Upper lobe of left lung (tissue), 6 donors: ENCODE results near the gene GORASP1. TPM values are rescaled to one million over a fixed set of nuclear protein-coding genes. Genes with fewer than 3 reads are reported as not detected.

Experiments
- ATAC-seq, 2 donors: fragments of 200-7000 bp; cut with Tn5 transposase; one replicate each; pipeline ENCODE4 v1.9.1; 2022; ENCODE audit warnings: mild to moderate bottlenecking in 2 of 2, moderate library complexity in 2 of 2; ENCODE audit not compliant: low FRiP score in 2 of 2
- DNase-seq, 2 donors: peaks; one replicate each; pipeline ENCODE4 v3.0.0-alpha.2; 2019 to 2020
- H3K27ac ChIP-seq, 4 donors: fragments of 200-600 bp; sonication (generic); one replicate each; pipeline ENCODE4 v1.5.1; 2016 to 2019
- H3K27me3 ChIP-seq, 4 donors: fragments of 200-600 bp; sonication (generic); one replicate each; pipeline ENCODE4 v1.5.1; 2017 to 2019
- H3K36me3 ChIP-seq, 4 donors: fragments of 200-600 bp; sonication (generic); one replicate each; pipeline ENCODE4 v1.5.1; 2016 to 2019
- H3K4me1 ChIP-seq, 4 donors: fragments of 200-600 bp; sonication (generic); one replicate each; pipeline ENCODE4 v1.5.1; 2018 to 2019
- H3K4me3 ChIP-seq, 4 donors: fragments of 200-600 bp; sonication (generic); one replicate each; pipeline ENCODE4 v1.5.1; 2017 to 2019; ENCODE audit warnings: mild to moderate bottlenecking in 2 of 4, moderate library complexity in 1 of 4
- H3K9me3 ChIP-seq, 4 donors: fragments of 200-600 bp; sonication (generic); one replicate each; pipeline ENCODE4 v1.5.1; 2018 to 2019
- EP300 ChIP-seq, 4 donors: sonication (generic); formaldehyde crosslinking; IDR thresholded peaks; one replicate each; pipeline ENCODE4 v1.5.1; 2017; ENCODE audit warnings: antibody characterized with exemption in 4 of 4, control low read depth in 2 of 4
- POLR2A ChIP-seq, 4 donors: fragments of 450-650 bp; IDR thresholded peaks; one replicate each; pipeline ENCODE4 v1.5.1; 2016 to 2017; ENCODE audit warnings: antibody characterized with exemption in 4 of 4, mild to moderate bottlenecking in 2 of 4
- POLR2AphosphoS5 ChIP-seq, 2 donors: sonication (generic); formaldehyde crosslinking; IDR thresholded peaks; one replicate each; pipeline ENCODE4 v1.5.1; 2017; ENCODE audit warnings: antibody characterized with exemption in 2 of 2
- WGBS, 2 donors: methylation state at CpG; one replicate each; pipeline ENCODE4 v1.1.5; 2017 to 2018; 5-methylcytosine and 5-hydroxymethylcytosine counted together
- total RNA-seq, 6 donors: library from RNA; depleted of rRNA in 4 of 6; stranded (reverse); fragments of >200 nt in 4 of 6; gene quantifications; one replicate each; pipeline versions ENCODE4 v1.1.0 to v1.2.1, GENCODE V29; 2016 to 2021
- TF ChIP-seq, protein P1 (sequence below), 6 experiments: fragments of 450-650 bp in 4 of 6; fragments of 200-600 bp in 2 of 6; sonication (generic) in 2 of 6; IDR thresholded peaks; one replicate each; pipeline ENCODE4 v1.5.1; 2016 to 2019; ENCODE audit warnings: antibody characterized with exemption in 6 of 6
- donor health status: DM: no; HTN: no; CAD: no; lungs with moderate emphysema.
- donor health status: DM: no; HTN: yes; CAD: no; lungs with severe emphysema.

GORASP1 gene
- total RNA-seq, 6 donors from 2014 or later: 71.1 to 99.5 (median 79.8) TPM

DNA sequence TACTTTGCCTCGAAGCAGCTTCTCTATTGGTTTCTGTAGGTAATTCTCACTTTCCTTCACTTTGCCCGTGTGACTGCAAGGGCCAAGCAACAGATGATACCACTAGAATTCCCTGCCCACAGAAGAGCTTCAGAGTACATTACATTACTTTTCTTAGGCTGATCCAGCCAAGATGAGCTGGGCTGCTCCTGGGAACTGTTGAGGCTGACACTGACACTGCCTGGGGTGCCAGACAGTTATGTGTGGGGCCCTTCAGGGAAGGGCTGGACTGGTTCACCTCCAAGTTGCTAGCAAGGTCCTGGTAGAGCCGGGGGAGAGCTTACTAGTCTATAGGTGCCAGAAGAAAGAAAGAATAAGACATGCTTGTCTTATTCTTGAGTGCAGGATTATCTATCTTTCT, 19.0 kb downstream of the GORASP1 start:
- Histone ChIP-seq H3K27me3 (no peaks in the 10 kb centered on the region), H3K27ac (no peak overlapping the region), H3K9me3 (no peaks in the 10 kb centered on the region), H3K4me3 (no peak overlapping the region), H3K4me1 (no peaks in the 10 kb centered on the region), H3K36me3 (peaks cover 21 to 91% (median 44%) of the 10 kb centered on the region in 4 donors)
- WGBS, 2 donors: 95 to 100% methylated on average over 3 of the region's 3 CpGs
- DNase-seq: no peak
- no peak for ATAC-seq
- TF ChIP-seq POLR2A (IDR thresholded peaks at IDR 0.05): no peak
- no peak for TF ChIP-seq EP300 (IDR thresholded peaks at IDR 0.05)
- TF ChIP-seq, protein P1, sequence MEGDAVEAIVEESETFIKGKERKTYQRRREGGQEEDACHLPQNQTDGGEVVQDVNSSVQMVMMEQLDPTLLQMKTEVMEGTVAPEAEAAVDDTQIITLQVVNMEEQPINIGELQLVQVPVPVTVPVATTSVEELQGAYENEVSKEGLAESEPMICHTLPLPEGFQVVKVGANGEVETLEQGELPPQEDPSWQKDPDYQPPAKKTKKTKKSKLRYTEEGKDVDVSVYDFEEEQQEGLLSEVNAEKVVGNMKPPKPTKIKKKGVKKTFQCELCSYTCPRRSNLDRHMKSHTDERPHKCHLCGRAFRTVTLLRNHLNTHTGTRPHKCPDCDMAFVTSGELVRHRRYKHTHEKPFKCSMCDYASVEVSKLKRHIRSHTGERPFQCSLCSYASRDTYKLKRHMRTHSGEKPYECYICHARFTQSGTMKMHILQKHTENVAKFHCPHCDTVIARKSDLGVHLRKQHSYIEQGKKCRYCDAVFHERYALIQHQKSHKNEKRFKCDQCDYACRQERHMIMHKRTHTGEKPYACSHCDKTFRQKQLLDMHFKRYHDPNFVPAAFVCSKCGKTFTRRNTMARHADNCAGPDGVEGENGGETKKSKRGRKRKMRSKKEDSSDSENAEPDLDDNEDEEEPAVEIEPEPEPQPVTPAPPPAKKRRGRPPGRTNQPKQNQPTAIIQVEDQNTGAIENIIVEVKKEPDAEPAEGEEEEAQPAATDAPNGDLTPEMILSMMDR (IDR thresholded peaks at IDR 0.05): no peak
- no peak for TF ChIP-seq POLR2AphosphoS5 (IDR thresholded peaks at IDR 0.05)

DNA sequence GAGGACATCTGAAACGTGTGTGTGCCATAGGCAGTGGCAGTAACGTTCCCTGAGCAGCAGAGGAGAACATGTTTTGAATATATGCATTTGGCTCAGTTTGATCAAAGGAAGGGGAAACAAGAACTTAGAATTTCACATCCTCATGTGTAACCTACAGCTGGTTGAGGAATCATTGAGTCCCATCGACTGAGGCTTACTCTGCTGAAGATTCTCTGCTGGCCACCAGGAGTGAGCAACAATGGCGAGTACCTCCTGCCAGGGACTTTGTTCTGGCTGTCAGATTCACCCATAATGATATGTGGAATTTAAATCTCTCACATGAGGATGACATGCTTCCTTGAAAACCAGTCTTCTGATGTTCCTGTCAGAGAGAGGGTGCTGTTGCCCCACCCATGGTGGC, 21.3 kb downstream of the GORASP1 start:
- no peaks in the 10 kb centered on the region for H3K9me3 ChIP-seq
- H3K36me3 ChIP-seq: peaks cover 21 to 82% (median 40%) of the 10 kb centered on the region in 4 donors
- no peak for ATAC-seq
- no peak for TF ChIP-seq EP300 (IDR thresholded peaks at IDR 0.05)
- TF ChIP-seq, protein P1 (IDR thresholded peaks at IDR 0.05): no peak
- TF ChIP-seq POLR2AphosphoS5 (IDR thresholded peaks at IDR 0.05): no peak
- TF ChIP-seq POLR2A (IDR thresholded peaks at IDR 0.05): no peak
- no peak overlapping the region for H3K4me3 ChIP-seq
- H3K27me3 ChIP-seq: no peaks in the 10 kb centered on the region
- H3K4me1 ChIP-seq: no peaks in the 10 kb centered on the region
- no peak overlapping the region for H3K27ac ChIP-seq
- DNase-seq: no peak
- WGBS, 2 donors: 86 to 90% methylated on average over 4 of the region's 4 CpGs

DNA sequence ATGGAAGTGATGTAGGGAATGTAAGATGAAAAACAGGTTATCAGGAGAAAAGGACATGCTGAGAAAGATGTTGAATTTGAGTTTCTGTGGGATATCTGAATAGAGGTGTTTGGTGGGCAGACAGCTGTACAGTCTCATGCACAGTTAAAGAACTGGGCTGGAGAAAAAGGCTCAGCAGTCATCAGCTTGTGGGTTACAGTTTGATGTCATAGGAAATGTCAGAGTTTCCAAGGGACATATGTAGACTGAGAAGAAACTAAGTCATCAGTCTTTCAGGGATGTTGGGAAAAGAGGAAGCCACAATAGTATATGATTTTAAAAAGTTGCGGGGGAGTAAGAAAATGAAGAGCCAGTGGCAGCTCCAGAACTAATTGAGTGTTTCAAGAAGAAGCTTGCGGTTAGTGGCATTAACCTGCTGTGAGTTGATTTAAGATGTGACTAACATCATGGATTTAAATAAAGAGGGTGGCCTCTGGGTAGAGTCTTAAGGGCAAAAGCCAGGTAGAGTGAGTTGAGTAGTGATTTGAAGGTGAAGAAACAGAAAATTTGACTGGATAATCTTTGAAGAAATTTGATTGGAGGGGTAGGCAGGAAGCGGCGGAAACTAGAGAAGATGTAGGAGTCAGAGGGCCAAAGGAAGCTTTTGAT, 24.6 kb downstream of the GORASP1 start:
- no peaks in the 10 kb centered on the region for H3K4me1 ChIP-seq
- WGBS, 2 donors: 94 to 99% methylated on average over 4 of the region's 4 CpGs
- TF ChIP-seq, protein P1 (IDR thresholded peaks at IDR 0.05): no peak
- no peak for TF ChIP-seq EP300 (IDR thresholded peaks at IDR 0.05)
- TF ChIP-seq POLR2AphosphoS5 (IDR thresholded peaks at IDR 0.05): no peak
- no peak for TF ChIP-seq POLR2A (IDR thresholded peaks at IDR 0.05)
- peaks cover 8 to 74% (median 25%) of the 10 kb centered on the region in 4 donors for H3K36me3 ChIP-seq
- H3K27ac ChIP-seq: no peak overlapping the region
- no peaks in the 10 kb centered on the region for H3K27me3 ChIP-seq
- H3K9me3 ChIP-seq: no peaks in the 10 kb centered on the region
- DNase-seq (no peak), ATAC-seq (no peak)
- H3K4me3 ChIP-seq: no peak overlapping the region

DNA sequence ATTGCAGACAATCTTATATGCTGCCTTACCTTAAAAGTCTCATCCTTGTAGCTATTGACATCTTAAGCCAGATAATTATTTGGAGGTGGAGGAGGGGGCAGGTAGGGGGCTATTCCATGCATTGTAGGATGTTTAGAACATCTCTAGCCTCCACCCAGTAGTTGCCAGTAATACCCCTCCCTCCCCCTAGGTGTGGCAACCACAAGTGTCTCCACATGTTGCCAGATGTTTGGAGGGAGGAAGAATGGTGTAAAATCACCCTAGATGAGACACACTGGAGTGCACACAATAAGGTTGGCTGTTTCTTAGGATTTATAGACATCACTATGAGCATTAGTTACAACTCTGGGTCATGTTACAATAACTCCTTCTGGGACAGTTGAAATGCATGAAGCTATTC, 27.4 kb downstream of the GORASP1 start:
- TF ChIP-seq EP300 (IDR thresholded peaks at IDR 0.05): no peak
- TF ChIP-seq POLR2A (IDR thresholded peaks at IDR 0.05): no peak
- TF ChIP-seq, protein P1 (IDR thresholded peaks at IDR 0.05): no peak
- no peak for TF ChIP-seq POLR2AphosphoS5 (IDR thresholded peaks at IDR 0.05)
- Histone ChIP-seq H3K36me3 (peaks cover 16 to 77% (median 33%) of the 10 kb centered on the region in 4 donors), H3K27me3 (no peaks in the 10 kb centered on the region)

DNA sequence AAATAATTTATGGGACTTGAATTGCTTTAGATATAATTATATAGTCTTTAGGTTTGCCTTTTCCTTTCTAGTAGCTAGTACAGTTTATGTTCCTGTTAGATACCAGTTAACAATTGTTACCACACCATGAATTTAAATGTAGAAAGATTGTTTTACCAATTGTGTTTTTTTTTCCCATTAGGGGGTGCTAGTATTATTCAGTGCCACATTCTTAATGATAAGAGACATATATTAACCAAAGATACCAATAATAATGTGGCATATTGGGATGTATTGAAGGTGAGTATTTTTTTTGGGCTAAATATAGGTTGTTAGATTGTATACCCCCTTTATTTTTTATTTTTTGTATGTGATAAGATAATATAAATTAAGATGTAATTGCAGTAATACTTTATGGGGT, 27.9 kb downstream of the GORASP1 start:
- no peak for TF ChIP-seq EP300 (IDR thresholded peaks at IDR 0.05)
- TF ChIP-seq POLR2AphosphoS5 (IDR thresholded peaks at IDR 0.05): no peak
- Histone ChIP-seq H3K9me3 (no peaks in the 10 kb centered on the region), H3K36me3 (peaks cover 17 to 77% (median 35%) of the 10 kb centered on the region in 4 donors), H3K4me1 (no peaks in the 10 kb centered on the region), H3K27ac (no peak overlapping the region), H3K4me3 (no peak overlapping the region), H3K27me3 (no peaks in the 10 kb centered on the region)
- DNase-seq (no peak), ATAC-seq (no peak)

More for the DNA sequence above, 27.4 kb downstream of the GORASP1 start:
- no peaks in the 10 kb centered on the region for H3K4me1 ChIP-seq
- no peak for ATAC-seq
- H3K4me3 ChIP-seq: no peak overlapping the region
- H3K9me3 ChIP-seq: no peaks in the 10 kb centered on the region
- no peak overlapping the region for H3K27ac ChIP-seq
- DNase-seq: no peak
